OCI-LY1 (cell line): ENCODE results near the gene CHCHD5.

Experiments used
- H2AFZ ChIP-seq: fragments of 200-600 bp; sonication (generic), shearing (Covaris generic); 2 replicates; pipeline ENCODE4 v1.6.0; 2014; ENCODE audit warnings: antibody characterized with exemption, mild to moderate bottlenecking, low read length
- H3F3A ChIP-seq: fragments of 200-600 bp; sonication (generic), shearing (Covaris generic); 2 replicates; pipeline ENCODE4 v1.6.0; 2014; ENCODE audit warnings: mild to moderate bottlenecking, antibody characterized with exemption, low read length, moderate library complexity; ENCODE audit not compliant: insufficient read depth
- H3K27ac ChIP-seq: fragments of 200-600 bp; sonication (generic); 2 replicates; pipeline ENCODE4 v1.5.1; 2014; ENCODE audit warnings: low read length, mixed run types, mild to moderate bottlenecking, low read depth; ENCODE audit not compliant: poor library complexity, severe bottlenecking
- H3K27me3 ChIP-seq: fragments of 200-600 bp; sonication (generic); 2 replicates; pipeline ENCODE4 v1.6.0; 2014; ENCODE audit warnings: antibody characterized with exemption, mild to moderate bottlenecking, low read length, moderate library complexity; ENCODE audit not compliant: insufficient read depth
- H3K36me3 ChIP-seq: fragments of 200-600 bp; sonication (generic); 2 replicates; pipeline ENCODE4 v1.6.1; 2014; ENCODE audit warnings: mild to moderate bottlenecking, antibody characterized with exemption, low read length, moderate library complexity, mixed read lengths; ENCODE audit not compliant: insufficient read depth
- H3K4me1 ChIP-seq: fragments of 200-600 bp; sonication (generic); 2 replicates; pipeline ENCODE4 v1.5.1; 2014; ENCODE audit warnings: mild to moderate bottlenecking, low read length, moderate library complexity; ENCODE audit not compliant: insufficient read depth, severe bottlenecking
- H3K4me2 ChIP-seq: fragments of 200-600 bp; sonication (generic), shearing (Covaris generic); 2 replicates; pipeline ENCODE4 v1.6.1; 2014; ENCODE audit warnings: low read length
- H3K4me3 ChIP-seq: fragments of 200-600 bp; sonication (generic); 2 replicates; pipeline ENCODE4 v1.5.1; 2014; ENCODE audit warnings: low read length, low read depth, mild to moderate bottlenecking, mixed read lengths; ENCODE audit not compliant: poor library complexity, severe bottlenecking
- H3K79me2 ChIP-seq: fragments of 200-600 bp; shearing (Covaris generic); 2 replicates; pipeline ENCODE4 v1.6.1; 2016; ENCODE audit warnings: mixed run types, low read length, mixed read lengths; ENCODE audit not compliant: insufficient read depth
- H3K9ac ChIP-seq: fragments of 200-600 bp; sonication (generic), shearing (Covaris generic); 2 replicates; pipeline ENCODE4 v1.6.1; 2014; ENCODE audit warnings: mild to moderate bottlenecking, low read length, mixed read lengths
- H3K9me2 ChIP-seq: fragments of 200-600 bp; sonication (generic), shearing (Covaris generic); 2 replicates; pipeline ENCODE4 v1.6.1; 2014; ENCODE audit warnings: low read depth, mild to moderate bottlenecking, low read length, mixed read lengths
- H3K9me3 ChIP-seq: fragments of 200-600 bp; shearing (Covaris generic); 2 replicates; pipeline ENCODE4 v1.6.1; 2014; ENCODE audit warnings: low read length, mixed read lengths
- H4K20me1 ChIP-seq: fragments of 200-600 bp; sonication (generic), shearing (Covaris generic); 2 replicates; pipeline ENCODE4 v1.6.0; 2016; ENCODE audit warnings: mild to moderate bottlenecking, low read length; ENCODE audit not compliant: insufficient read depth
- CTCF ChIP-seq: fragments of 200-600 bp; sonication (generic), shearing (Covaris generic); IDR thresholded peaks from 2 replicates; pipeline ENCODE4 v1.5.1; 2017; ENCODE audit warnings: mild to moderate bottlenecking, antibody characterized with exemption, low read length, moderate library complexity, mixed read lengths
- EZH2 ChIP-seq: fragments of 200-600 bp; sonication (generic), shearing (Covaris generic); IDR thresholded peaks from 2 replicates; pipeline ENCODE4 v1.8.0; 2017; ENCODE audit warnings: borderline replicate concordance, mixed run types, mild to moderate bottlenecking, antibody characterized with exemption, low read length, moderate library complexity, mixed read lengths

CHCHD5 gene

DNA sequence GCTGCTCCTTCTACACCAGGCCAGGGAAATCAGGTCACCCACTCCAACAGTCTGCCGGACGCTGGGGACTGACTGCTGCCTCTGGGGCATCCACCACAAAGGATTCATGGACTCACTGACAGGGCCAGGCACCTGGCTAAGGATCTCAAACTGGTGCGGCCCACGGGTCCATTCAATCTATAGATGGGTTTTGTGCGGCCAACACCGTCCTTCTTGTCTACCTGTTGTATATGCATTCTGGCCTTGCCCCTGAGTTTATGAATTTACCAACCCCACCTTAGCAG, 50.4 kb downstream of the CHCHD5 start:
- Histone ChIP-seq H4K20me1 (no peaks in the 10 kb centered on the region), H3K27ac (no peak overlapping the region), H3K4me2 (no peak overlapping the region), H3K4me1 (peaks cover 7% of the 10 kb centered on the region), H3K36me3 (no peaks in the 10 kb centered on the region), H3K79me2 (no peaks in the 10 kb centered on the region), H3F3A (no peaks in the 10 kb centered on the region), H3K9me2 (no peaks in the 10 kb centered on the region), H2AFZ (no peak overlapping the region), H3K9me3 (no peaks in the 10 kb centered on the region), H3K27me3 (no peaks in the 10 kb centered on the region), H3K4me3 (no peak overlapping the region), H3K9ac (no peak overlapping the region)
- no peak for TF ChIP-seq CTCF
- no peak for TF ChIP-seq EZH2

DNA sequence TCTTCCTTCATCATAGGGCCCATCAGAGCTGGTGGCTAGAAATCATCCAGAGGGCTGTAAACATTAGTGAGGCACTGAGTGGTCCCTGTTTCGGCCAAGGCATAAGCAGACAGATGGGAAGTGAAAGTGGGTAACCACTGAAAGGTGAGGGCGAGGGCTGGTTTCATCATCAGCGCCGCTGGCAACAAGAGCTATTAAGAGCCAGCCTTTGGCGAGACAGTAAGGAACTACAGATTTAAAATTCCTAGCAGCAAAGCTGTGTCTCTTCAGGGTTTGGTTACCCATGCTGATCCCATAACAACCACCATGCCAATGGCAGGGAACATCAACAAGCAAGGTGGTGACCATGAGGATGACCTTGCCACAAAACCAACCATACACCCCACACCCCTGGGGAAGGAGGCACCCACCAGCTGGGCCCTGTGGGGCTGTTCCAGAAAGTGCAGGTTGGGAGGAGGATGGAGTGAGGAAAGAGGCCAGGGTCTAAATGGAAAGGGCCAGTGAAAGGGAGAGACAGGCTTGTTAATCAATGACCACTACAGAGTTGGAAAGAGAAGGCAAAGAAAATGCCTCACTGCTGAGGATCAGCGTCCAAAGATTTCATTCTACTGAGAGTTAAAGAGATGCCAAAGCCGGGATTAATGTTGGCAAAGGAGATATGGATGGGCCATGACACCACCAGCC, 52.3 kb downstream of the CHCHD5 start:
- H3F3A ChIP-seq, result no peaks in the 10 kb centered on the region
- H3K36me3 ChIP-seq, result no peaks in the 10 kb centered on the region
- H3K9me2 ChIP-seq, result no peaks in the 10 kb centered on the region
- no peaks in the 10 kb centered on the region for H3K9me3 ChIP-seq
- no peak overlapping the region for H2AFZ ChIP-seq
- no peaks in the 10 kb centered on the region for H3K4me1 ChIP-seq
- no peak overlapping the region for H3K9ac ChIP-seq
- no peak overlapping the region for H3K27ac ChIP-seq
- TF ChIP-seq EZH2 (no peak), CTCF (no peak)
- H3K27me3 ChIP-seq, result no peaks in the 10 kb centered on the region
- no peaks in the 10 kb centered on the region for H4K20me1 ChIP-seq
- no peaks in the 10 kb centered on the region for H3K79me2 ChIP-seq
- no peak overlapping the region for H3K4me2 ChIP-seq
- H3K4me3 ChIP-seq, result no peak overlapping the region

DNA sequence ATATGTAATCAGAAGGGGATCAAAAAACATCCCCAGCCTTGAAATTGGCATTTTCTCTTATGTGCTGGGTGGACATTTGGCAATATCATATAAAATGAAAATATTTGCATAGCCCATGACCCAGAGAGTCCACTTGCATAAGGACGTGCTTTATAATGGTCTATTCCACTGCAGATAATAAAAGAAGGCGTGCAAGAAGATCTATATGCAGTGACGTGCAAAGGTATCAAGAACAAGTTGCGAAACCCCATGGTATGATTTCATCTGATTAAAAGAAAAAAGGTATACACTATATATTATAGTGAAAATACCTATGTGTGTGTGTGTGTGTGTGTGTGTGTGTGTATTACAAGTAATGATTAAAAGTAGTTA, 52.9 kb downstream of the CHCHD5 start:
- Histone ChIP-seq H3K4me1 (no peaks in the 10 kb centered on the region), H3K9ac (no peak overlapping the region), H3F3A (no peaks in the 10 kb centered on the region), H3K27ac (no peak overlapping the region), H3K27me3 (no peaks in the 10 kb centered on the region), H3K4me2 (no peak overlapping the region), H3K79me2 (no peaks in the 10 kb centered on the region), H4K20me1 (no peaks in the 10 kb centered on the region), H2AFZ (no peak overlapping the region), H3K9me3 (no peaks in the 10 kb centered on the region), H3K4me3 (no peak overlapping the region), H3K36me3 (no peaks in the 10 kb centered on the region), H3K9me2 (no peaks in the 10 kb centered on the region)
- TF ChIP-seq CTCF (no peak), EZH2 (no peak)
